ENCODE measurements around the gene AAMP.

- TF ChIP-seq CTCF (IDR thresholded peaks at IDR 0.05) (no peak), EP300 (IDR thresholded peaks at IDR 0.05) (no peak), POLR2A (IDR thresholded peaks at IDR 0.05) (no peak)
These were observed 8.3 kb downstream of the AAMP start for GRCh38 chr2:218261423-218262236.
